MM.1S (cell line): ENCODE measurements around the gene RNF227.

Experiments used
- EZH2 ChIP-seq: fragments of 300-600 bp; sonication (generic); optimal IDR thresholded peaks from 2 replicates; pipeline ENCODE3; 2017; ENCODE audit warnings: low read depth, mild to moderate bottlenecking, antibody characterized with exemption, low read length, mixed read lengths
- EZH2phosphoT487 ChIP-seq: fragments of 300-600 bp; sonication (generic); IDR thresholded peaks from 2 replicates; pipeline ENCODE4 v1.6.1; 2018; ENCODE audit warnings: antibody characterized with exemption, low read length
- TF ChIP-seq, protein P1 (sequence below): fragments of 300-600 bp; sonication (generic); IDR thresholded peaks from 2 replicates; pipeline ENCODE4 v1.5.1; 2016; ENCODE audit warnings: antibody characterized with exemption, low read length, mixed read lengths

DNA sequence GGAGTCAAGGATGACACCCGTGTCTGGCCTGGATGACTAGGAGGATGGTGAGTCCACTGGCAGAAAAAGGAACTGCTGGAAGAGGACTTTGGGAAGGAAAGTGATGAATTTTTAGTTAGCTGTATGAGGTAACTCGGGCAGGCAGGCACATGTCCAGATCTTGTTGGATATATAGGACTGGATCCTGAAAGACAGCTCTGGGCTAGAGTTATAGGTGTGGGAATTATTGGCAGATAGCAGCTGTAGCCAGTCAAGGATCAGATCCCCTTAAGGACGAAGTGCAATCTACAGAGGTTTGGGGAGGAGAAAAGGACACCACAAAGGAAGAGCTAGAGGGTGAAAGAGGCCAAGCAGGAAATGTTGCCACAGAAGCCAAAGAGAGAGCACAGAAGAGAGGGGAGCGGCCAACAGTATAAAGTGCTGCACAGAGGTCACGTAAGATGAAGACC, 48.2 kb downstream of the RNF227 start:
- TF ChIP-seq, protein P1, sequence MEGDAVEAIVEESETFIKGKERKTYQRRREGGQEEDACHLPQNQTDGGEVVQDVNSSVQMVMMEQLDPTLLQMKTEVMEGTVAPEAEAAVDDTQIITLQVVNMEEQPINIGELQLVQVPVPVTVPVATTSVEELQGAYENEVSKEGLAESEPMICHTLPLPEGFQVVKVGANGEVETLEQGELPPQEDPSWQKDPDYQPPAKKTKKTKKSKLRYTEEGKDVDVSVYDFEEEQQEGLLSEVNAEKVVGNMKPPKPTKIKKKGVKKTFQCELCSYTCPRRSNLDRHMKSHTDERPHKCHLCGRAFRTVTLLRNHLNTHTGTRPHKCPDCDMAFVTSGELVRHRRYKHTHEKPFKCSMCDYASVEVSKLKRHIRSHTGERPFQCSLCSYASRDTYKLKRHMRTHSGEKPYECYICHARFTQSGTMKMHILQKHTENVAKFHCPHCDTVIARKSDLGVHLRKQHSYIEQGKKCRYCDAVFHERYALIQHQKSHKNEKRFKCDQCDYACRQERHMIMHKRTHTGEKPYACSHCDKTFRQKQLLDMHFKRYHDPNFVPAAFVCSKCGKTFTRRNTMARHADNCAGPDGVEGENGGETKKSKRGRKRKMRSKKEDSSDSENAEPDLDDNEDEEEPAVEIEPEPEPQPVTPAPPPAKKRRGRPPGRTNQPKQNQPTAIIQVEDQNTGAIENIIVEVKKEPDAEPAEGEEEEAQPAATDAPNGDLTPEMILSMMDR = no peak
- TF ChIP-seq EZH2 (no peak), EZH2phosphoT487 (no peak)
